Thyroid gland (tissue), 4 donors: ENCODE measurements around the gene CCDC85A. TPM values are rescaled to one million over a fixed set of nuclear protein-coding genes. Genes with fewer than 3 reads are reported as not detected.
A peak's percentile ranks its signal among the peaks of the same experiment; 100 is the strongest.

Experiments
- DNase-seq, 2 donors: peaks; one replicate each; pipeline ENCODE4 v3.0.0-alpha.2; 2019
- H3K27ac ChIP-seq, 3 donors: fragments of 200-600 bp; sonication (generic); 1 replicate in 2 of 3; 2 replicates in 1 of 3; pipeline ENCODE4 v1.5.1; 2016 to 2019; ENCODE audit warnings: mild to moderate bottlenecking in 1 of 3, moderate library complexity in 1 of 3
- H3K27me3 ChIP-seq: fragments of 200-600 bp; sonication (generic); one replicate; pipeline ENCODE4 v1.5.1; 2019
- H3K36me3 ChIP-seq, 2 donors: fragments of 200-600 bp; sonication (generic); one replicate each; pipeline ENCODE4 v1.5.1; 2016 to 2019
- H3K4me1 ChIP-seq, 2 donors: fragments of 200-600 bp; sonication (generic); one replicate each; pipeline ENCODE4 v1.5.1; 2017 to 2019
- H3K4me3 ChIP-seq, 3 donors: fragments of 200-600 bp; sonication (generic); replicated peaks in 1 of 3; 1 replicate in 2 of 3; 2 replicates in 1 of 3; pipeline ENCODE4 v1.5.1; 2016; ENCODE audit warnings: mild to moderate bottlenecking in 1 of 3
- H3K9me3 ChIP-seq: fragments of 200-600 bp; sonication (generic); one replicate; pipeline ENCODE4 v1.5.1; 2017
- POLR2A ChIP-seq, 2 donors: fragments of 450-650 bp; IDR thresholded peaks; one replicate each; pipeline ENCODE4 v1.6.1; 2017; ENCODE audit warnings: antibody characterized with exemption in 2 of 2, mild to moderate bottlenecking in 2 of 2, moderate library complexity in 1 of 2
- WGBS, 2 donors: methylation state at CpG; one replicate each; pipeline ENCODE4 v1.1.5; 2017; 5-methylcytosine and 5-hydroxymethylcytosine counted together
- intact Hi-C: fragments of 100-400 bp; cut with DNase I; formaldehyde crosslinking; loops from one replicate; pipeline ENCODE4 v1.15.1; 2023
- total RNA-seq, 4 donors: library from RNA; depleted of rRNA; stranded (reverse); fragments of >200 nt; gene quantifications; one replicate each; pipeline ENCODE4 v1.2.3, GENCODE V29; 2016
- TF ChIP-seq, protein P1 (sequence below), 6 experiments: fragments of 200-600 bp in 3 of 6; fragments of 450-650 bp in 3 of 6; sonication (generic) in 3 of 6; IDR thresholded peaks; one replicate each; pipeline ENCODE4 v1.5.1; 2016 to 2019; ENCODE audit warnings: antibody characterized with exemption in 6 of 6, mild to moderate bottlenecking in 2 of 6, inconsistent platforms in 1 of 6, moderate library complexity in 1 of 6

CCDC85A gene
- total RNA-seq, 4 donors from 2014 or later, result 24.5 to 36.4 (median 27.6) TPM

DNA sequence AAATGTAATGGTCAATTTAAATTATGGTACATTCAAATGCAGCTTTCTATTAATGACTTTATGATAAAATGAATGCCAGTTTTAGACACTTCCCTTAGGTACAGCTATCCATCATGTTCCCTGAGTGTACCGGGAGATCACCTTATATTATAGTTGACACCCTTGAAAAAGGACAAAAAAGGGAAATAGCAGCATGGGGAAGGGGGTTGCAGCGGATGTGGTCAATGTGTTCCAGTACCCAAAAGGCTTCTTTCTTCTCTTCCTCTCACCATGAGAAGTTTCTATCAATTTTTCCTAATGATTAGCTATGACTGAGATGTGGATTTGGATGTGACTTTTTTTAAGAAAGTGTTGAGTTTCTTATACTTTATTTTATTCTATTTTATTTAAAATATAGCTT lies 154.4 kb downstream of the CCDC85A start:
- Histone ChIP-seq H3K4me1 (peaks cover 25 to 35% of the 10 kb centered on the region in 2 donors), H3K4me3 (no peak overlapping the region), H3K36me3 (no peaks in the 10 kb centered on the region), H3K9me3 (no peaks in the 10 kb centered on the region), H3K27me3 (no peaks in the 10 kb centered on the region), H3K27ac (peak overlapping the region; percentile 7 to 92 (median 83))
- intact Hi-C loops, result no loop called here
- no peak for DNase-seq
- WGBS, 2 donors, result 92 to 97% methylated on average over 2 of the region's 2 CpGs
- TF ChIP-seq, protein P1, sequence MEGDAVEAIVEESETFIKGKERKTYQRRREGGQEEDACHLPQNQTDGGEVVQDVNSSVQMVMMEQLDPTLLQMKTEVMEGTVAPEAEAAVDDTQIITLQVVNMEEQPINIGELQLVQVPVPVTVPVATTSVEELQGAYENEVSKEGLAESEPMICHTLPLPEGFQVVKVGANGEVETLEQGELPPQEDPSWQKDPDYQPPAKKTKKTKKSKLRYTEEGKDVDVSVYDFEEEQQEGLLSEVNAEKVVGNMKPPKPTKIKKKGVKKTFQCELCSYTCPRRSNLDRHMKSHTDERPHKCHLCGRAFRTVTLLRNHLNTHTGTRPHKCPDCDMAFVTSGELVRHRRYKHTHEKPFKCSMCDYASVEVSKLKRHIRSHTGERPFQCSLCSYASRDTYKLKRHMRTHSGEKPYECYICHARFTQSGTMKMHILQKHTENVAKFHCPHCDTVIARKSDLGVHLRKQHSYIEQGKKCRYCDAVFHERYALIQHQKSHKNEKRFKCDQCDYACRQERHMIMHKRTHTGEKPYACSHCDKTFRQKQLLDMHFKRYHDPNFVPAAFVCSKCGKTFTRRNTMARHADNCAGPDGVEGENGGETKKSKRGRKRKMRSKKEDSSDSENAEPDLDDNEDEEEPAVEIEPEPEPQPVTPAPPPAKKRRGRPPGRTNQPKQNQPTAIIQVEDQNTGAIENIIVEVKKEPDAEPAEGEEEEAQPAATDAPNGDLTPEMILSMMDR (IDR thresholded peaks at IDR 0.05), result no peak
- TF ChIP-seq POLR2A (IDR thresholded peaks at IDR 0.05), result no peak

DNA sequence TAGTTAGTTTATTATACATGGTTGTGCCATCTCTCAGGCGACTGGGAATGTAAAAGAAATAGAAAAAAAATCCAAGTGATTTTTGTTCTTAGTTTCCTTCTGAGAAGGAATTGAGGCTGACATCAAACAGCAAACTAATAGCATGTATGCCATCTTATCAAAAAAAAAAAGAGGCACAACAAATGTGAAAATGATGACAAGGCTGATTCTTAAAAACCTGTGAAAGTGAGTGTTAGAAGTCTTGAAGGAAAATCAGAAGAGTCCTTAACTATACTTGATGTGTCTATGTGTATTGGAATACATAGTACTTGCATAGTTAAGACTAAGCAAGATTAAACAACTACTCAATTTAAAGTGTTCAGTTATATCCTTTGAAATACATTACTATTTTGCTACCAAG lies 161.0 kb downstream of the CCDC85A start:
- Histone ChIP-seq H3K4me3 (no peak overlapping the region), H3K36me3 (no peaks in the 10 kb centered on the region), H3K4me1 (peaks cover 30 to 42% of the 10 kb centered on the region in 2 donors), H3K27me3 (no peaks in the 10 kb centered on the region), H3K9me3 (no peaks in the 10 kb centered on the region), H3K27ac (peak overlapping the region in 2 of 3 donors; percentile 88 to 91)
- TF ChIP-seq, protein P1 (IDR thresholded peaks at IDR 0.05), result no peak
- TF ChIP-seq POLR2A (IDR thresholded peaks at IDR 0.05), result no peak
- intact Hi-C loops, result no loop called here
- DNase-seq, result no peak
- 95 to 100% methylated on average over 1 of the region's 1 CpG for WGBS, 2 donors

DNA sequence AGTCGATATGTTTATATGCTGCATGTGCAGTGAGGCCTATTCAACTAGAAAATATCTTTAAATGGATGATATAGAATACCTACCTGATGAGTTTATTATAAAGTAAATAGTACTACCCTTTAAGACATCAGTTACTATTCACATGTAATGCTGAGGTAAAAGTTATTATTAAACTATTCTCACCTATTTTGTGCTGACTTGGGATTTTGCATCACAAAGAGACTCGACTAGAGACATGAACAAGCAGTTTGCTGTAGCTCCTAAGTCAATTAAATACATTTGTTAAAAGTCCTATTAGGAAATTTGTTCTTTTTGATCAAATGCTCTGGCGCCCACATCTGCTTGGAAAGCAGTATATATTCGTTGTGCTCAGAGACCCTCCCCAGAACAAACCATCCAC lies 164.1 kb downstream of the CCDC85A start:
- 75 to 81% methylated on average over 4 of the region's 4 CpGs for WGBS, 2 donors
- intact Hi-C loops, result no loop called here
- Histone ChIP-seq H3K27me3 (no peaks in the 10 kb centered on the region), H3K4me3 (no peak overlapping the region), H3K9me3 (no peaks in the 10 kb centered on the region), H3K36me3 (no peaks in the 10 kb centered on the region), H3K4me1 (peaks cover 30 to 39% of the 10 kb centered on the region in 2 donors), H3K27ac (peak overlapping the region; percentile 88 to 92 (median 91))
- DNase-seq, result no peak
- no peak for TF ChIP-seq POLR2A (IDR thresholded peaks at IDR 0.05)
- TF ChIP-seq, protein P1 (IDR thresholded peaks at IDR 0.05), result no peak

DNA sequence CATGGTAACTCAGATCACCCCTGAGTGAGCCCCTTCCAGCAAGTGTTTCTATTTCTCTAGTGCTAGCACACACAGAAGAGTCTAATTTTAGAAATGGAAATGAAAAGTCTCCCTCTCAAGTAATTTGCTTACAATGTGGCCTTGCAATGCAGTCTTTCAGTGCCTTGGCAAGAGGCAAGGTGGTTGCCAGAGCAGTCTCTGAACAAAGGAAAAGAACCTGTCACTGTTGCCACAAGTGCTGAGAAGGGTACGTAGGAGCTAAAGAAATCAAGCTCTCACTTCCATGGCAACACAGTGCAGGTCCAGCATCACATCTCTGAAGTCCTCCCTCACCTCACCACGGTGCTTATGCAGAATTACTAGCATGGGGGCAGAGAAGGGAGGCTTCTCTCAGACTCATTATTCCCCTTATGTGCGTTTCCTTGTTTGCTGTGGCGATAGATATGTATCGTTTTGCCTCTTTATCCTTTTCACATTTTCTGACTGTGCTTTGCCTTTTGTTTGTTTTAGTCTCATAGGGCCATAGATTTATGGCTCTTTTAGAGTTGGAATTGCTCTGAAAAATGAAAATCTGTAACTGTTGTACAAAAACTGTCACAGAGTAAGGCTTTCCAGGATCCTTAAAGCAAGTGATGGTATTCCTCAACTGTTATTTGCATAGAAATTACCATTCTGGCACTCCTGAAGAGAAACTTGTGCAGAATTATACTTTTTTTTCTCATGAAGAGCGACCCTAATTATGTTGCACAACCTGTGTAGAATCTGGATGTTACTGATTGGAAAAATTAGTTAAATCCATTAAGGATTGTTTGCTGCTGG lies 164.8 kb downstream of the CCDC85A start:
- Histone ChIP-seq H3K27ac (peak overlapping the region; percentile 88 to 92 (median 91)), H3K27me3 (no peaks in the 10 kb centered on the region), H3K9me3 (no peaks in the 10 kb centered on the region), H3K36me3 (no peaks in the 10 kb centered on the region), H3K4me1 (peaks cover 30 to 38% of the 10 kb centered on the region in 2 donors), H3K4me3 (no peak overlapping the region)
- peak; percentile 31 to 39 for DNase-seq
- 68 to 75% methylated on average over 6 of the region's 6 CpGs for WGBS, 2 donors
- intact Hi-C loops, result no loop called here
- TF ChIP-seq, protein P1 (IDR thresholded peaks at IDR 0.05), result no peak
- peak in 1 of 2 donors; percentile 21 for TF ChIP-seq POLR2A (IDR thresholded peaks at IDR 0.05)

DNA sequence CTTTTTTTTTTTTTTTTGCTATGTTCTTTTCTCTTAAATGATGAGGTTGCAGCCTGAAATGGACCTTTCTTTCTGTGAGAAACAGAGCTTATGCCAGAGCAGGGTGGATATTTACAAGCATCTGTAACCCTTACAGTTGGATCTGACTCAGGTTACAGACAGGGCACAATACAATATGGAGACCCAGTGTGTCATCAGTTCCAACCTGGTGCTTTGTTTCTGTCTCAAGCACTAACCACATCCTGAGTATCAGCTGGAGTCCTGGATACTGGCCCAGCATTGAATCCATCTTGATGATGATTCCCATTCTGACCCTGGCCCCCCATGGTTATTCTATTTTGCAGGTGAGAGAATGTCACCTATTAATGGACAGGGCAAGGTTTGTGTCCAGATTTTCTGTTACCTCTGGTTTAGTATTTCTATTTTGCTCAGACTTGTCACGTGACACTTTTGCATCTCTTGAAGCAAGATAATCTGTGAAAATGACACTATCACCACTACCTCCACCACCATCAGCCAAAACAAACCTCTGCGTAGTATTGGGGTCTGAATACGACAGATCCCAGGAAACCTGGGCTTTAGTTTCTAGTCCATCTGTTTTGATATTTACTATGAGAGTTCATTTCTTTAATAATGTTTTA lies 174.0 kb downstream of the CCDC85A start:
- no peak for DNase-seq
- H3K27ac ChIP-seq, result no peak overlapping the region
- intact Hi-C loops, result no loop called here
- H3K27me3 ChIP-seq, result no peaks in the 10 kb centered on the region
- 93 to 95% methylated on average over 3 of the region's 3 CpGs for whole genome bisulfite sequencing, 2 donors
- no peaks in the 10 kb centered on the region for H3K36me3 ChIP-seq
- H3K4me1 ChIP-seq, result peaks cover 3 to 7% of the 10 kb centered on the region in 2 donors
- no peak overlapping the region for H3K4me3 ChIP-seq
- TF ChIP-seq POLR2A (IDR thresholded peaks at IDR 0.05), result no peak
- TF ChIP-seq, protein P1 (IDR thresholded peaks at IDR 0.05), result no peak
- H3K9me3 ChIP-seq, result no peaks in the 10 kb centered on the region
